ENCODE results near the gene PTPRD.

DNA sequence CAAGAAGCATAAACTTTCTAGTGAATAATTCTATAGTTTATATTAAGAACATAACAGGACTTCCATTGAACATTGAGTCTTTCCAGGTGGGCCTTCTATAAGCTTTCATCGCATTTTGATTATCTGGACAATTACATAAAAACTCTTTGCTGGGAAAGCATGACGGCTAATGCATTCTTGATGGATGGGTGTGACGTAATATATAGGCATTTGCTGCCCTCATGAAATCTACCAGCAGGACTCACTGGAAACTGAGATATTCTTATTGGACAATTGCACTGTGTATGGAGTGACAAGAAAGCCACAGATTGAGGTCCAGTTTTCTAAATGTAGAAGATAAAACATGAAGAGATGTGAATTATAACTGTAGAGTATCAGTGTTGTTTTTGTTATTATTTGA lies 15.0 kb downstream of the PTPRD start:
- TF ChIP-seq, protein P1, sequence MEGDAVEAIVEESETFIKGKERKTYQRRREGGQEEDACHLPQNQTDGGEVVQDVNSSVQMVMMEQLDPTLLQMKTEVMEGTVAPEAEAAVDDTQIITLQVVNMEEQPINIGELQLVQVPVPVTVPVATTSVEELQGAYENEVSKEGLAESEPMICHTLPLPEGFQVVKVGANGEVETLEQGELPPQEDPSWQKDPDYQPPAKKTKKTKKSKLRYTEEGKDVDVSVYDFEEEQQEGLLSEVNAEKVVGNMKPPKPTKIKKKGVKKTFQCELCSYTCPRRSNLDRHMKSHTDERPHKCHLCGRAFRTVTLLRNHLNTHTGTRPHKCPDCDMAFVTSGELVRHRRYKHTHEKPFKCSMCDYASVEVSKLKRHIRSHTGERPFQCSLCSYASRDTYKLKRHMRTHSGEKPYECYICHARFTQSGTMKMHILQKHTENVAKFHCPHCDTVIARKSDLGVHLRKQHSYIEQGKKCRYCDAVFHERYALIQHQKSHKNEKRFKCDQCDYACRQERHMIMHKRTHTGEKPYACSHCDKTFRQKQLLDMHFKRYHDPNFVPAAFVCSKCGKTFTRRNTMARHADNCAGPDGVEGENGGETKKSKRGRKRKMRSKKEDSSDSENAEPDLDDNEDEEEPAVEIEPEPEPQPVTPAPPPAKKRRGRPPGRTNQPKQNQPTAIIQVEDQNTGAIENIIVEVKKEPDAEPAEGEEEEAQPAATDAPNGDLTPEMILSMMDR (conservative IDR thresholded peaks at IDR 0.05 in 1 of 2, IDR thresholded peaks at IDR 0.05 in 1 of 2; ENCODE audit: extremely low read depth in 1 of 2, insufficient read depth in 1 of 2, low read depth in 1 of 2, low read length in 2 of 2) = no peak
- no peak for TF ChIP-seq EZH2 (IDR thresholded peaks at IDR 0.05; ENCODE audit: borderline replicate concordance, low read length)
